H9 (cell line): ENCODE data around the gene PDE4C. TPM values are rescaled to one million over a fixed set of nuclear protein-coding genes. Genes with fewer than 3 reads are reported as not detected.
A peak's percentile ranks its signal among the peaks of the same experiment; 100 is the strongest.

ENCODE experiments used
- DNase-seq: peaks from one replicate; pipeline ENCODE4 v3.0.0-alpha.2; 2017
- H2AFZ ChIP-seq: one replicate; pipeline ENCODE4 v1.6.1; 2013; ENCODE audit warnings: mild to moderate bottlenecking, low read length, control low read depth, moderate library complexity
- H2AK5ac ChIP-seq: 2 replicates; pipeline ENCODE4 v1.6.1; 2013; ENCODE audit warnings: low read length, control low read depth, mixed read lengths; ENCODE audit not compliant: insufficient read length
- H2BK120ac ChIP-seq: one replicate; pipeline ENCODE4 v1.6.1; 2013; ENCODE audit warnings: low read depth, mild to moderate bottlenecking, low read length, control low read depth, inconsistent platforms; ENCODE audit not compliant: poor library complexity, severe bottlenecking
- H2BK12ac ChIP-seq: 2 replicates; pipeline ENCODE4 v1.6.1; 2013; ENCODE audit warnings: low read length, control low read depth, mixed read lengths, low read depth; ENCODE audit not compliant: insufficient read length
- H2BK15ac ChIP-seq: 2 replicates; pipeline ENCODE4 v1.6.1; 2013; ENCODE audit warnings: low read depth, low read length, control low read depth
- H2BK20ac ChIP-seq: one replicate; pipeline ENCODE4 v1.6.1; 2013; ENCODE audit warnings: low read depth, mild to moderate bottlenecking, low read length, control low read depth, inconsistent platforms; ENCODE audit not compliant: poor library complexity, severe bottlenecking
- H2BK5ac ChIP-seq: 2 replicates; pipeline ENCODE4 v1.6.1; 2013; ENCODE audit warnings: low read length, control low read depth, mixed read lengths; ENCODE audit not compliant: insufficient read length
- H3K14ac ChIP-seq: 2 replicates; pipeline ENCODE4 v1.6.1; 2013; ENCODE audit warnings: low read length, control low read depth; ENCODE audit not compliant: insufficient read depth
- H3K18ac ChIP-seq: 2 replicates; pipeline ENCODE4 v1.6.1; 2013; ENCODE audit warnings: low read depth, mild to moderate bottlenecking, mixed read lengths, low read length, control low read depth; ENCODE audit not compliant: insufficient read length
- H3K23ac ChIP-seq: 2 replicates; pipeline ENCODE4 v1.6.1; 2013; ENCODE audit warnings: low read length, control low read depth, mixed read lengths, low read depth; ENCODE audit not compliant: insufficient read length
- H3K23me2 ChIP-seq: 2 replicates; pipeline ENCODE4 v1.6.1; 2013; ENCODE audit warnings: low read depth, mild to moderate bottlenecking, mixed read lengths, low read length, control low read depth; ENCODE audit not compliant: insufficient read length, poor library complexity, severe bottlenecking
- H3K27ac ChIP-seq: 2 replicates; pipeline ENCODE4 v1.5.1; 2013; ENCODE audit warnings: low read length, control low read depth, mixed read lengths, low read depth; ENCODE audit not compliant: insufficient read length
- H3K27me3 ChIP-seq: 2 replicates; pipeline ENCODE4 v1.6.1; 2013; ENCODE audit warnings: low read length, control low read depth, inconsistent platforms; ENCODE audit not compliant: insufficient read depth
- H3K4ac ChIP-seq: 2 replicates; pipeline ENCODE4 v1.6.1; 2013; ENCODE audit warnings: low read depth, mild to moderate bottlenecking, control low read depth, inconsistent platforms, low read length, moderate library complexity
- H3K4me1 ChIP-seq: 2 replicates; pipeline ENCODE4 v1.6.1; 2013; ENCODE audit warnings: low read length, control low read depth, inconsistent platforms; ENCODE audit not compliant: insufficient read depth
- H3K4me2 ChIP-seq: 2 replicates; pipeline ENCODE4 v1.6.1; 2013; ENCODE audit warnings: low read length, control low read depth, mixed read lengths; ENCODE audit not compliant: insufficient read length, insufficient read depth
- H3K56ac ChIP-seq: 2 replicates; pipeline ENCODE4 v1.6.1; 2013; ENCODE audit warnings: low read depth, mild to moderate bottlenecking, mixed read lengths, low read length, control low read depth; ENCODE audit not compliant: insufficient read length
- H3K79me1 ChIP-seq: 2 replicates; pipeline ENCODE4 v1.6.1; 2013; ENCODE audit warnings: low read depth, mild to moderate bottlenecking, moderate library complexity, low read length, control low read depth, inconsistent platforms; ENCODE audit not compliant: insufficient read depth, poor library complexity, severe bottlenecking
- H3K79me2 ChIP-seq: 2 replicates; pipeline ENCODE4 v1.6.1; 2013; ENCODE audit warnings: low read length, control low read depth, inconsistent platforms; ENCODE audit not compliant: insufficient read depth
- H3K9ac ChIP-seq: 2 replicates; pipeline ENCODE4 v1.6.1; 2013; ENCODE audit warnings: low read length, control low read depth, mixed read lengths; ENCODE audit not compliant: insufficient read length; ENCODE audit errors: extremely low read depth
- H3K9me3 ChIP-seq: one replicate; pipeline ENCODE4 v1.6.1; 2013; ENCODE audit warnings: low read depth, low read length, inconsistent platforms; ENCODE audit not compliant: control insufficient read depth
- H3T11ph ChIP-seq: one replicate; pipeline ENCODE4 v1.6.1; 2013; ENCODE audit warnings: mild to moderate bottlenecking, low read length, control low read depth, inconsistent platforms
- H4K20me1 ChIP-seq: one replicate; pipeline ENCODE4 v1.6.1; 2013; ENCODE audit not compliant: control insufficient read depth, insufficient read length, insufficient read depth
- H4K5ac ChIP-seq: 2 replicates; pipeline ENCODE4 v1.6.1; 2013; ENCODE audit warnings: low read depth, mild to moderate bottlenecking, mixed read lengths, low read length, control low read depth; ENCODE audit not compliant: insufficient read length
- H4K8ac ChIP-seq: replicated peaks from 2 replicates; pipeline ENCODE4 v1.6.1; 2013; ENCODE audit warnings: low read length, control low read depth, mixed read lengths, low read depth; ENCODE audit not compliant: insufficient read length
- H4K91ac ChIP-seq: 2 replicates; pipeline ENCODE4 v1.6.1; 2013; ENCODE audit warnings: low read depth, mild to moderate bottlenecking, moderate library complexity, mixed read lengths, low read length, control low read depth; ENCODE audit not compliant: insufficient read length
- H3K27ac Mint-ChIP-seq, 3 experiments: 2 replicates in 2 of 3; 3 replicates in 1 of 3; pipeline ENCODE4 v1.8.0; 2020 to 2021; ENCODE audit warnings: mixed read lengths in 3 of 3, mild to moderate bottlenecking in 1 of 3, moderate library complexity in 1 of 3
- H3K27me3 Mint-ChIP-seq: 2 replicates; pipeline ENCODE4 v1.8.0; 2021; ENCODE audit warnings: low read depth, mild to moderate bottlenecking, moderate library complexity, mixed read lengths
- H3K36me3 Mint-ChIP-seq, 3 experiments: 2 replicates in 2 of 3; 3 replicates in 1 of 3; pipeline ENCODE4 v1.8.0; 2020 to 2021; ENCODE audit warnings: low read depth in 3 of 3, mixed read lengths in 3 of 3; ENCODE audit not compliant: insufficient read depth in 1 of 3
- H3K4me1 Mint-ChIP-seq, 2 experiments: 2 replicates each; pipeline ENCODE4 v1.8.0; 2020; ENCODE audit warnings: mixed read lengths in 2 of 2
- H3K4me3 Mint-ChIP-seq, 2 experiments: 2 replicates in 1 of 2; 3 replicates in 1 of 2; pipeline ENCODE4 v1.8.0; 2020 to 2021; ENCODE audit warnings: mild to moderate bottlenecking in 2 of 2, mixed read lengths in 2 of 2, moderate library complexity in 1 of 2
- H3K9me3 Mint-ChIP-seq, 2 experiments: 2 replicates in 1 of 2; 3 replicates in 1 of 2; pipeline ENCODE4 v1.8.0; 2020; ENCODE audit warnings: mild to moderate bottlenecking in 2 of 2, mixed read lengths in 2 of 2, moderate library complexity in 1 of 2
- CTCF ChIP-seq: fragments of 200-600 bp; sonication (generic); conservative IDR thresholded peaks from 3 replicates; pipeline ENCODE4 v1.8.0; 2021; ENCODE audit warnings: antibody characterized with exemption, mild to moderate bottlenecking
- WGBS: extraction: QIAGEN DNeasy Blood & Tissue Kit; methylation state at CpG from one replicate; pipeline ENCODE4 v1.1.7; 2013; ENCODE audit warnings: missing lambda C conversion rate, low lambda C conversion rate, mixed read lengths; ENCODE audit not compliant: insufficient read length; ENCODE audit errors: extremely low coverage; 5-methylcytosine and 5-hydroxymethylcytosine counted together
- total RNA-seq: library from RNA; stranded (reverse); gene quantifications from 2 replicates; pipeline ENCODE4 v1.2.1, GENCODE V29; 2021

Gene PDE4C
- total RNA-seq, 1 experiment from 2014 or later: 1.8 TPM

DNA sequence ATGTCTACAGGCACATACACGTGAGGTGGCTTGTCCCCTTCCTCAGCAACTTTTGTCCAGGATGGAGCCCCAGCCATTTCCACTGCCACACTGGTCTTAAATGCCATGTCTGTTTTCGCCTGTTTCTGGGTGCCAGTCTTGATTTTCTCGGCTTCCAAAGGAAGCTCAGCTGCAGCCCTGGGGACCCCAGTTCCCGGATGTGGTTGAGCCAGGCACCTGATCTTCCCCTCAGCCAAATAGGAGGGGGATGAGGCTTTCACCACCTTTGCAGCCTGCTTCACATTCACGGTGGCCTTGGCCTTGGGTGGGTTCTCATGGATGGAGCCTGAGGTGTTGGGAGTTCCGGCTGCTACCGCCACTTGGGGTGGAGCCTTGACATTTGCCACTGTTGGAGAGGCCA, 39.3 kb upstream of the PDE4C start:
- no peak overlapping the region for H3K27ac ChIP-seq
- no peak overlapping the region for H3K4me2 ChIP-seq
- Mint-ChIP-seq H3K9me3 (no peaks in the 10 kb centered on the region; a peak in 2 of 5 replicates), H3K4me1 (no peaks in the 10 kb centered on the region), H3K27me3 (peaks cover 9% of the 10 kb centered on the region), H3K4me3 (peak overlapping the region in 1 of 2 experiments; percentile 51; a peak in 1 of 5 replicates), H3K36me3 (peaks cover 2 to 20% (median 5%) of the 10 kb centered on the region in 3 experiments; a peak in 4 of 7 replicates), H3K27ac (no peak overlapping the region; a peak in 1 of 7 replicates)
- no peak overlapping the region for H3K14ac ChIP-seq
- H3K27me3 ChIP-seq: no peaks in the 10 kb centered on the region
- no peak overlapping the region for H2AFZ ChIP-seq
- H3K9me3 ChIP-seq: no peaks in the 10 kb centered on the region
- no CpG with 5 or more reads among the region's 7 CpGs for WGBS
- H2BK120ac ChIP-seq: no peak overlapping the region
- H3K79me1 ChIP-seq: no peaks in the 10 kb centered on the region
- H4K5ac ChIP-seq: no peak overlapping the region
- H3K18ac ChIP-seq: no peak overlapping the region
- no peaks in the 10 kb centered on the region for H3K79me2 ChIP-seq
- H4K91ac ChIP-seq: no peak overlapping the region
- H2BK5ac ChIP-seq: no peak overlapping the region
- no peak overlapping the region for H3K23ac ChIP-seq
- no peak overlapping the region for H2BK15ac ChIP-seq
- H2AK5ac ChIP-seq: no peak overlapping the region
- H3T11ph ChIP-seq: no peak overlapping the region
- no peak overlapping the region for H2BK12ac ChIP-seq
- no peak overlapping the region for H2BK20ac ChIP-seq
- no peaks in the 10 kb centered on the region for H4K20me1 ChIP-seq
- no peak for TF ChIP-seq CTCF
- DNase-seq: no peak
- H3K9ac ChIP-seq: no peak overlapping the region
- no peak overlapping the region for H4K8ac ChIP-seq
- H3K4me1 ChIP-seq: no peaks in the 10 kb centered on the region
- no peak overlapping the region for H3K56ac ChIP-seq
- H3K23me2 ChIP-seq: no peaks in the 10 kb centered on the region
- no peak overlapping the region for H3K4ac ChIP-seq
